ENCODE results near the gene CFAP52.

DNA sequence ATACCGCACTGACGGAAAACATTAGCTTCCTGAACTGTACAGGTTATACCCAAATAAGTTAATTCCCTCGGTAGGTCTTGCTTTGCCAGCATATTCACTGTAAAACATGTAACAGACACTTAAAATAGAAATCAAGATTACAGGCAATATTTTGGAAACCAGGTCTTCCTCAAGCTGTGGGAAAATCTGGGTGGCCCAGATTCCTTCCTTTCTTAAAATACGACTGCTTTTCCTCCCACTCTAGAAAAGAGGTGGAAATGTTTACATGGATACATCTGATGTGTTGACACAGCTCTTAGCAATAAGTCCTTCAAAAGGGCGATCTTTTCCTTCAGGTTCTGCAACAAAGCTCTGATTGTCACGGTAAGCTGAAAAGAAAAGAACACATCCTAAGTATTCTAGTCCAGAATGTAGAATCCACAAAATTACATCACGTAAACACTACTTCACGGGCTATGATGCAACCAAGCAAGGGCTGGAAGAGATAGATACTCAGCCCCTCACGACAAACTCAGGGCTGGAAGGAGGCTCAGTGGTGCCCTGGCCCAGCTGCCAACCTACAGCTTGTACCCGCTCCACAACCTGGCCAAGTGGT lies 19.2 kb upstream of the CFAP52 start:
- TF ChIP-seq CTCF (IDR thresholded peaks at IDR 0.05), result no peak
- no peak for TF ChIP-seq POLR2A (IDR thresholded peaks at IDR 0.05)

Data from prostate gland (tissue), 2 donors.